ENCODE data around the gene VIPR1. TPM values are rescaled to one million over a fixed set of nuclear protein-coding genes. Genes with fewer than 3 reads are reported as not detected.

Gene VIPR1
- total RNA-seq, 1 donor from 2014 or later: 6.1 TPM

- H3K27me3 Mint-ChIP-seq (ENCODE audit: low read depth): peaks cover 21% of the 10 kb centered on the region
- H3K4me3 Mint-ChIP-seq (ENCODE audit: unreplicated experiment): no peak overlapping the region
- peaks cover 7% of the 10 kb centered on the region for H3K4me1 Mint-ChIP-seq (ENCODE audit: low read depth)
- no peak for TF ChIP-seq CTCF (IDR thresholded peaks at IDR 0.05)
- peaks cover 2% of the 10 kb centered on the region for H3K36me3 Mint-ChIP-seq (ENCODE audit: low read depth)
- H3K27ac Mint-ChIP-seq (ENCODE audit: unreplicated experiment): no peak overlapping the region
- DNase-seq (ENCODE audit: low spot score): no peak
- no peaks in the 10 kb centered on the region for H3K9me3 Mint-ChIP-seq (ENCODE audit: low read depth)
These were observed 9.3 kb downstream of the VIPR1 start for GRCh38 chr3:42511736-42512135.

- Mint-ChIP-seq H3K27ac (ENCODE audit: unreplicated experiment) (no peak overlapping the region), H3K4me3 (ENCODE audit: unreplicated experiment) (no peak overlapping the region), H3K36me3 (ENCODE audit: low read depth) (peaks cover 2% of the 10 kb centered on the region), H3K4me1 (ENCODE audit: low read depth) (peaks cover 11% of the 10 kb centered on the region), H3K27me3 (ENCODE audit: low read depth) (peaks cover 14% of the 10 kb centered on the region), H3K9me3 (ENCODE audit: low read depth) (no peaks in the 10 kb centered on the region)
- DNase-seq (ENCODE audit: low spot score): no peak
- TF ChIP-seq CTCF (IDR thresholded peaks at IDR 0.05): no peak
These were observed 10.7 kb downstream of the VIPR1 start for GRCh38 chr3:42513121-42513520.

GRCh38 chr3:42513521-42513920 is 11.1 kb downstream of the VIPR1 start:
- Mint-ChIP-seq H3K36me3 (ENCODE audit: low read depth) (peaks cover 2% of the 10 kb centered on the region), H3K4me1 (ENCODE audit: low read depth) (peaks cover 11% of the 10 kb centered on the region), H3K27ac (ENCODE audit: unreplicated experiment) (no peak overlapping the region), H3K27me3 (ENCODE audit: low read depth) (peaks cover 12% of the 10 kb centered on the region), H3K4me3 (ENCODE audit: unreplicated experiment) (no peak overlapping the region), H3K9me3 (ENCODE audit: low read depth) (no peaks in the 10 kb centered on the region)
- no peak for DNase-seq (ENCODE audit: low spot score)
- TF ChIP-seq CTCF (IDR thresholded peaks at IDR 0.05): no peak

- Mint-ChIP-seq H3K4me3 (ENCODE audit: unreplicated experiment) (no peak overlapping the region), H3K27me3 (ENCODE audit: low read depth) (peaks cover 3% of the 10 kb centered on the region), H3K27ac (ENCODE audit: unreplicated experiment) (no peak overlapping the region), H3K9me3 (ENCODE audit: low read depth) (no peaks in the 10 kb centered on the region), H3K36me3 (ENCODE audit: low read depth) (peaks cover 2% of the 10 kb centered on the region), H3K4me1 (ENCODE audit: low read depth) (peaks cover 11% of the 10 kb centered on the region)
- TF ChIP-seq CTCF (IDR thresholded peaks at IDR 0.05): no peak
- DNase-seq (ENCODE audit: low spot score): no peak
These were observed 12.4 kb downstream of the VIPR1 start for GRCh38 chr3:42514876-42515275.

- Mint-ChIP-seq H3K36me3 (ENCODE audit: low read depth) (peaks cover 2% of the 10 kb centered on the region), H3K9me3 (ENCODE audit: low read depth) (no peaks in the 10 kb centered on the region), H3K4me1 (ENCODE audit: low read depth) (peaks cover 11% of the 10 kb centered on the region), H3K4me3 (ENCODE audit: unreplicated experiment) (no peak overlapping the region), H3K27me3 (ENCODE audit: low read depth) (no peaks in the 10 kb centered on the region), H3K27ac (ENCODE audit: unreplicated experiment) (no peak overlapping the region)
- no peak for TF ChIP-seq CTCF (IDR thresholded peaks at IDR 0.05)
- DNase-seq (ENCODE audit: low spot score): no peak
These were observed 13.0 kb downstream of the VIPR1 start for GRCh38 chr3:42515391-42515916.

Measured in chondrocyte (in vitro differentiated cells).